H1 (cell line): ENCODE results near the gene SLC38A7. TPM values are rescaled to one million over a fixed set of nuclear protein-coding genes. Genes with fewer than 3 reads are reported as not detected.

Source experiments
- GABPA ChIP-seq: IDR thresholded peaks from 2 replicates; pipeline ENCODE4 v1.6.1; 2011; ENCODE audit warnings: mild to moderate bottlenecking, low read length, moderate library complexity, borderline replicate concordance; ENCODE audit not compliant: insufficient read depth
- HDAC2 ChIP-seq, 2 experiments: fragments of 300-600 bp in 1 of 2; sonication (generic) in 1 of 2; IDR thresholded peaks; 2 replicates each; pipeline ENCODE4 v1.6.1; 2011 to 2012; ENCODE audit warnings: low read depth in 2 of 2, low read length in 2 of 2, mild to moderate bottlenecking in 2 of 2, moderate library complexity in 2 of 2, borderline replicate concordance in 1 of 2, inconsistent platforms in 1 of 2
- JUND ChIP-seq: IDR thresholded peaks from 2 replicates; pipeline ENCODE4 v1.6.1; 2011; ENCODE audit warnings: mild to moderate bottlenecking, improper control_type of control experiment, low read length
- KDM5A ChIP-seq: fragments of 200-600 bp; IDR thresholded peaks from 2 replicates; pipeline ENCODE4 v1.7.1; 2012; ENCODE audit warnings: mild to moderate bottlenecking, low read length, inconsistent platforms, mixed read lengths
- PHF8 ChIP-seq: fragments of 200-600 bp; sonication (generic); conservative IDR thresholded peaks from 2 replicates; pipeline ENCODE4 v1.7.1; 2012; ENCODE audit warnings: low read depth, mild to moderate bottlenecking, inconsistent platforms, low read length, moderate library complexity
- POLR2AphosphoS5 ChIP-seq: IDR thresholded peaks from 2 replicates; pipeline ENCODE4 v1.6.1; 2011; ENCODE audit warnings: low read depth, low read length
- SIN3A ChIP-seq, 2 experiments: IDR thresholded peaks in 1 of 2; conservative IDR thresholded peaks in 1 of 2; 2 replicates each; pipeline ENCODE4 v1.6.1; 2011 to 2012; ENCODE audit warnings: low read length in 2 of 2, improper control_type of control experiment in 1 of 2, low read depth in 1 of 2, mild to moderate bottlenecking in 1 of 2
- polyA plus RNA-seq, 7 experiments: library from polyadenylated mRNA; depleted of rRNA in 3 of 7; stranded (reverse) in 5 of 7; unstranded in 2 of 7; fragments of >200 nt in 5 of 7; fragments of 200-250 nt in 2 of 7; gene quantifications; 1 replicate in 5 of 7; 2 replicates in 1 of 7; 4 replicates in 1 of 7; pipeline versions ENCODE4 v1.2.1 to v1.2.3, GENCODE V29; 2011 to 2013; ENCODE audit warnings: missing spikeins in 2 of 7, mixed read lengths in 2 of 7
- total RNA-seq: library from RNA; stranded (reverse); fragmentation: NEBNext Ultra II Directional; extraction: Animal tissue kit (Norgen Biotek cat#: 25700); gene quantifications from 2 replicates; pipeline ENCODE4 v1.2.1, GENCODE V29; 2021
- TF ChIP-seq, protein P1 (sequence below): IDR thresholded peaks from 2 replicates; pipeline ENCODE4 v1.6.1; 2012; ENCODE audit warnings: inconsistent platforms

Gene SLC38A7
- total and polyA plus RNA-seq, 2 of the 8 experiments (the other 6 are each of a cell fraction or from before 2014, with no cell fraction given) = 26.7 to 28.0 TPM

DNA sequence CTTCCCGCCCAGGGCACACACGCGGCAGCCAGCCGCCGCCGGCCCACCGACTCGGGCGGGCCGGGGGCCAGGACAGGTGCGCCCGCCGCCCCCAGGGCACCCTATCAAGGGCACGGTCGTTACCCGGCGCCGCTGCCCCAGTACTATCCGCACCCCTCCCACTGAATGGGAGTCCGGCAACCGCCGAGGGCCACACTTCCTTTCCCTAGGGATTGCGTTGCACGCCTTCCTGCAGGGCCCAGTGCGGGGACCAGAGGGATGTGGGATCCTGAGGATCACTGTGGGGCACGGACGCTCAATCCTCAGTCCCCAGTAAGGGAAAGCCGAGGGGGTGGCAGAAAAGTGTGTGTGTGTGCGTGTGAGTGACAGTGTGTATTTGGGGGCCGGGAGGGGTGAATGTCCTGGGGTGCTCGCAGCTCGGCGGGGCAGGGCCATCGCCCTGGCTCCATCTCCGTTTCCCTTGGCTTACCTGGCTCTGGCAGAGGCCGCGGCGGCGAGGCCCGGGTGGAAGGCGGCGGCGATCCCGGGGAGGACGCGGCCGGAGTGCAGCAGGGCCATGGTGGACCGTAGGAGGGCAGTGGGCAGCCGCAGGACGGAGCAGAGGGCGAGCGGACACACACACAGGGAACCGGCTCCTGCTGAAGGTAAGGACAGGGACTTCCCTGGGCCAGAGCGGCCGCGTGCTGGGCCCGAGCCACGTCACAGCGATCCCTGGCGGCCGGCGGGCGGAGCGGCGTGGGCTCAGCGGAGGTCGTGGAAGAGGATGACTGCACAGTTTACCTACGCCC lies 49.3 kb upstream of the SLC38A7 start, which contains the start of gene GOT2 (continued):
- TF ChIP-seq KDM5A (0 out of 2 replicates have a peak, but pooled peaks have one; percentile 9), POLR2AphosphoS5 (peak; percentile 91), HDAC2 (IDR thresholded peaks at IDR 0.05; ENCODE audit: borderline replicate concordance in 1 of 2, low read depth in 2 of 2, low read length in 2 of 2) (peak in 1 of 2 experiments; percentile 91; a peak in 2 of 4 replicates), GABPA (no peak), SIN3A (conservative IDR thresholded peaks at IDR 0.05 in 1 of 2, IDR thresholded peaks at IDR 0.05 in 1 of 2; ENCODE audit: low read depth in 1 of 2, low read length in 2 of 2) (peak; percentile 81 to 88; a peak in 3 of 4 replicates), JUND (peak; percentile 62; the same call in 1 of the 2 replicates), PHF8 (peak; percentile 69)
- TF ChIP-seq, protein P1, sequence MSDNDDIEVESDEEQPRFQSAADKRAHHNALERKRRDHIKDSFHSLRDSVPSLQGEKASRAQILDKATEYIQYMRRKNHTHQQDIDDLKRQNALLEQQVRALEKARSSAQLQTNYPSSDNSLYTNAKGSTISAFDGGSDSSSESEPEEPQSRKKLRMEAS = peak; percentile 96
